ENCODE data around the gene MINDY4. TPM values are rescaled to one million over a fixed set of nuclear protein-coding genes. Genes with fewer than 3 reads are reported as not detected.

Gene MINDY4
- total RNA-seq, 1 donor from 2014 or later, result 4.1 TPM

- Histone ChIP-seq H3K4me2 (ENCODE audit: low read length) (no peak overlapping the region), H4K20me1 (ENCODE audit: insufficient read depth, low read length) (no peaks in the 10 kb centered on the region), H2AFZ (ENCODE audit: low read depth, low read length) (no peak overlapping the region), H3K9ac (ENCODE audit: low read length) (no peak overlapping the region), H3K36me3 (ENCODE audit: insufficient read depth, low read length) (no peaks in the 10 kb centered on the region), H3K9me3 (ENCODE audit: insufficient read depth, low read depth, low read length) (no peaks in the 10 kb centered on the region), H3K27ac (ENCODE audit: low read depth, low read length) (no peak overlapping the region), H3K27me3 (ENCODE audit: insufficient read depth, low read length) (no peaks in the 10 kb centered on the region), H3K79me2 (ENCODE audit: insufficient read depth, low read length) (no peaks in the 10 kb centered on the region), H3K4me1 (ENCODE audit: insufficient read depth, low read length) (no peaks in the 10 kb centered on the region), H3K4me3 (ENCODE audit: insufficient read depth, low read depth, low read length) (no peak overlapping the region)
- peaks cover 10% of the 10 kb centered on the region for H3K27me3 Mint-ChIP-seq (ENCODE audit: low read depth, unreplicated experiment)
- H3K9me3 Mint-ChIP-seq (ENCODE audit: unreplicated experiment), result peaks cover 8% of the 10 kb centered on the region
- H3K36me3 Mint-ChIP-seq (ENCODE audit: low read depth, unreplicated experiment), result peaks cover 6% of the 10 kb centered on the region
- DNase-seq (ENCODE audit: low read depth) (no peak), FAIRE-seq (no peak)
- H3K4me1 Mint-ChIP-seq (ENCODE audit: low read depth, unreplicated experiment), result peaks cover 14% of the 10 kb centered on the region
- TF ChIP-seq CTCF (IDR thresholded peaks at IDR 0.05; ENCODE audit: insufficient read depth, low read depth, low read length) (no peak), EZH2 (IDR thresholded peaks at IDR 0.05; ENCODE audit: insufficient read depth, low read length) (no peak)
- no peak overlapping the region for H3K27ac Mint-ChIP-seq (ENCODE audit: unreplicated experiment)
- no peak overlapping the region for H3K4me3 Mint-ChIP-seq (ENCODE audit: unreplicated experiment)
These were observed 79.2 kb downstream of the MINDY4 start for GRCh38 chr7:30850426-30850825.

GRCh38 chr7:30851651-30852307, 80.6 kb downstream of the MINDY4 start:
- Histone ChIP-seq H2AFZ (ENCODE audit: low read depth, low read length) (no peak overlapping the region), H3K4me3 (ENCODE audit: insufficient read depth, low read depth, low read length) (no peak overlapping the region), H3K27ac (ENCODE audit: low read depth, low read length) (no peak overlapping the region), H3K4me1 (ENCODE audit: insufficient read depth, low read length) (no peaks in the 10 kb centered on the region), H3K9ac (ENCODE audit: low read length) (no peak overlapping the region), H3K36me3 (ENCODE audit: insufficient read depth, low read length) (no peaks in the 10 kb centered on the region), H3K9me3 (ENCODE audit: insufficient read depth, low read depth, low read length) (no peaks in the 10 kb centered on the region), H3K4me2 (ENCODE audit: low read length) (no peak overlapping the region), H4K20me1 (ENCODE audit: insufficient read depth, low read length) (no peaks in the 10 kb centered on the region), H3K27me3 (ENCODE audit: insufficient read depth, low read length) (no peaks in the 10 kb centered on the region), H3K79me2 (ENCODE audit: insufficient read depth, low read length) (no peaks in the 10 kb centered on the region)
- Mint-ChIP-seq H3K36me3 (ENCODE audit: low read depth, unreplicated experiment) (peaks cover 6% of the 10 kb centered on the region), H3K27me3 (ENCODE audit: low read depth, unreplicated experiment) (peaks cover 11% of the 10 kb centered on the region), H3K4me1 (ENCODE audit: low read depth, unreplicated experiment) (peaks cover 7% of the 10 kb centered on the region), H3K4me3 (ENCODE audit: unreplicated experiment) (no peak overlapping the region), H3K9me3 (ENCODE audit: unreplicated experiment) (peaks cover 8% of the 10 kb centered on the region), H3K27ac (ENCODE audit: unreplicated experiment) (no peak overlapping the region)
- FAIRE-seq (no peak), DNase-seq (ENCODE audit: low read depth) (no peak)
- TF ChIP-seq EZH2 (IDR thresholded peaks at IDR 0.05; ENCODE audit: insufficient read depth, low read length) (no peak), CTCF (IDR thresholded peaks at IDR 0.05; ENCODE audit: insufficient read depth, low read depth, low read length) (no peak)

- Histone ChIP-seq H3K79me2 (ENCODE audit: insufficient read depth, low read length) (no peaks in the 10 kb centered on the region), H3K9me3 (ENCODE audit: insufficient read depth, low read depth, low read length) (no peaks in the 10 kb centered on the region), H3K27me3 (ENCODE audit: insufficient read depth, low read length) (no peaks in the 10 kb centered on the region), H3K4me2 (ENCODE audit: low read length) (no peak overlapping the region), H3K4me1 (ENCODE audit: insufficient read depth, low read length) (no peaks in the 10 kb centered on the region), H4K20me1 (ENCODE audit: insufficient read depth, low read length) (no peaks in the 10 kb centered on the region), H3K36me3 (ENCODE audit: insufficient read depth, low read length) (no peaks in the 10 kb centered on the region), H3K27ac (ENCODE audit: low read depth, low read length) (no peak overlapping the region), H2AFZ (ENCODE audit: low read depth, low read length) (no peak overlapping the region), H3K9ac (ENCODE audit: low read length) (no peak overlapping the region), H3K4me3 (ENCODE audit: insufficient read depth, low read depth, low read length) (no peak overlapping the region)
- no peak for DNase-seq (ENCODE audit: low read depth)
- Mint-ChIP-seq H3K36me3 (ENCODE audit: low read depth, unreplicated experiment) (peaks cover 6% of the 10 kb centered on the region), H3K4me1 (ENCODE audit: low read depth, unreplicated experiment) (peaks cover 7% of the 10 kb centered on the region), H3K9me3 (ENCODE audit: unreplicated experiment) (peaks cover 8% of the 10 kb centered on the region), H3K4me3 (ENCODE audit: unreplicated experiment) (peak overlapping the region; percentile 20), H3K27ac (ENCODE audit: unreplicated experiment) (no peak overlapping the region), H3K27me3 (ENCODE audit: low read depth, unreplicated experiment) (peaks cover 12% of the 10 kb centered on the region)
- TF ChIP-seq CTCF (IDR thresholded peaks at IDR 0.05; ENCODE audit: insufficient read depth, low read depth, low read length) (no peak), EZH2 (IDR thresholded peaks at IDR 0.05; ENCODE audit: insufficient read depth, low read length) (no peak)
- FAIRE-seq, result no peak
These were observed 81.1 kb downstream of the MINDY4 start for GRCh38 chr7:30852308-30852684.
